ENCODE data around the gene FLYWCH1. TPM values are rescaled to one million over a fixed set of nuclear protein-coding genes. Genes with fewer than 3 reads are reported as not detected.

Gene FLYWCH1
- total and polyA plus RNA-seq, 10 of the 15 experiments (the other 5 are each of a cell fraction or from before 2014, with no cell fraction given): 0.47 to 33.8 (median 11.2) TPM

DNA sequence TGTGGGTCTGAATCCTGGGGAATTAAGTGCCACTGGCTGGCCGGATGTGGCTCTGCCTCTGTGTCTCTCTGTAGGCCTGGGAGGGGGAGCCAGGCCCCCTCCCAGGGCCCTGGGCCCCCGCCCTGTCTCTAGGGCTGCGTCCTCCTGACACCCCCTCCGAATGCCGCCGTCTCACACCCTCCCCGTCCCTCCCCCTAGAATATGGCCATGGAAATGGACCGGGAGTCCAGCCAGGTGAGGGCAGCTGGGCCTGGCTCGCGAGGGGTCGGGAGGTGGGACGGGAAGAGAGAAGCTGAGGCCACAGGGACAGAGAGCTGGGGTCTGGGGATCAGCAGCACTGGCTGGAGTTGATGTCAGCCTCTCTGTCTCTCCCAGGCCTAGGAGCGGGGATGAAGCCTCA lies 84.6 kb downstream of the FLYWCH1 start:
- 39% methylated on average over 11 of the region's 13 CpGs for WGBS (ENCODE audit: insufficient coverage, insufficient replicate concordance, low lambda C conversion rate, missing lambda C conversion rate)
- intact Hi-C loops (cut with micrococcal nuclease; ENCODE audit: unreplicated experiment): no loop called here
- DNase-seq (ENCODE audit: low read depth, low spot score): no peak
- no peak for ATAC-seq
- Histone ChIP-seq H3K4me3 (no peak overlapping the region), H3K27ac (ENCODE audit: control insufficient read depth, insufficient read depth) (no peak overlapping the region), H3K4me2 (ENCODE audit: control insufficient read depth, insufficient read depth) (no peak overlapping the region), H2AFZ (ENCODE audit: control insufficient read depth, low read depth, low read length) (no peak overlapping the region), H3K9ac (ENCODE audit: control insufficient read depth, insufficient read depth, low read length) (no peak overlapping the region), H4K20me1 (ENCODE audit: control insufficient read depth, insufficient read depth) (no peaks in the 10 kb centered on the region), H3K36me3 (ENCODE audit: control insufficient read depth in 2 of 2, insufficient read depth in 2 of 2, low read length in 1 of 2) (no peaks in the 10 kb centered on the region), H3K9me3 (replicated peaks; ENCODE audit: control insufficient read depth, insufficient read depth, low read length) (no peaks in the 10 kb centered on the region), H3K79me2 (ENCODE audit: control insufficient read depth, insufficient read depth, low read length) (no peaks in the 10 kb centered on the region), H3K4me1 (ENCODE audit: control insufficient read depth, insufficient read depth, low read length) (no peaks in the 10 kb centered on the region), H3K27me3 (replicated peaks in 1 of 2; ENCODE audit: control insufficient read depth in 2 of 2, insufficient read depth in 2 of 2, low read length in 1 of 2) (peaks cover 0 to 8% of the 10 kb centered on the region in 2 experiments; a peak in 3 of 4 replicates)
- in situ Hi-C loops (cut with MboI): no loop called here
- CTCF ChIA-PET: no interaction called here
- no peak for FAIRE-seq
- no TSS peak for BruUV-seq (replicated peaks)
- POLR2A ChIA-PET: no interaction called here
- RAD21 ChIA-PET (ENCODE audit: unreplicated experiment): no interaction called here
- SMC1A ChIA-PET (ENCODE audit: uncharacterized antibody, unreplicated experiment): no interaction called here
- TF ChIP-seq, protein P1, sequence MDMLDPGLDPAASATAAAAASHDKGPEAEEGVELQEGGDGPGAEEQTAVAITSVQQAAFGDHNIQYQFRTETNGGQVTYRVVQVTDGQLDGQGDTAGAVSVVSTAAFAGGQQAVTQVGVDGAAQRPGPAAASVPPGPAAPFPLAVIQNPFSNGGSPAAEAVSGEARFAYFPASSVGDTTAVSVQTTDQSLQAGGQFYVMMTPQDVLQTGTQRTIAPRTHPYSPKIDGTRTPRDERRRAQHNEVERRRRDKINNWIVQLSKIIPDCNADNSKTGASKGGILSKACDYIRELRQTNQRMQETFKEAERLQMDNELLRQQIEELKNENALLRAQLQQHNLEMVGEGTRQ (IDR thresholded peaks at IDR 0.05; ENCODE audit: borderline replicate concordance, low read depth, low read length): no peak
- no peak for TF ChIP-seq NR2F1 (conservative IDR thresholded peaks at IDR 0.05)
- TF ChIP-seq FOXK2 (IDR thresholded peaks at IDR 0.05): no peak
- no peak for TF ChIP-seq ZZZ3 (IDR thresholded peaks at IDR 0.05; ENCODE audit: control insufficient read depth, insufficient read length, low read depth)
- TF ChIP-seq SREBF2 (IDR thresholded peaks at IDR 0.05; ENCODE audit: low read length): no peak

DNA sequence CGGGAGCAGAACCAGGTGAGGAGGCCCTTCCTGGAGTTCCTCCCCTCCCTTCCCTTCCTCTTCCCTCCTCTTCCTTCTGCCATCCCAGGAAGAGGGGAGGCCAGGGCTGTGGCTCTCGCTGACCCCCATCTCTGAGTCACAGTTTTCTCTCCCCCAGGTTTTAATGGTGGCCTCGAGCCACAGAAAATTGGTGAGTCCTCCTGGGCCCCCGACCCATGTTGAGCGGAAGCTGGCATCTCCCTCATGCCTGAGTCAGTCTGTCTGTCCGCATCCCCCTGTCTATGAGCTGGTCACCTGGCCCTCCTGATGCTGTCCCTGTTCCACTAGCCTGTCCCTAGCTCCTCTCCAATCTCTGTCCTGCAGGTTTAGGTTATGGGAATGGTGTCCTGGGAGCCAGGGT lies 88.2 kb downstream of the FLYWCH1 start:
- Histone ChIP-seq H3K4me3 (no peak overlapping the region), H3K4me2 (ENCODE audit: control insufficient read depth, insufficient read depth) (no peak overlapping the region), H3K9me3 (replicated peaks; ENCODE audit: control insufficient read depth, insufficient read depth, low read length) (no peaks in the 10 kb centered on the region), H4K20me1 (ENCODE audit: control insufficient read depth, insufficient read depth) (no peaks in the 10 kb centered on the region), H3K79me2 (ENCODE audit: control insufficient read depth, insufficient read depth, low read length) (no peaks in the 10 kb centered on the region), H3K4me1 (ENCODE audit: control insufficient read depth, insufficient read depth, low read length) (no peaks in the 10 kb centered on the region), H3K27ac (ENCODE audit: control insufficient read depth, insufficient read depth) (no peak overlapping the region), H3K27me3 (replicated peaks in 1 of 2; ENCODE audit: control insufficient read depth in 2 of 2, insufficient read depth in 2 of 2, low read length in 1 of 2) (peaks cover 0 to 8% of the 10 kb centered on the region in 2 experiments; a peak in 3 of 4 replicates), H3K9ac (ENCODE audit: control insufficient read depth, insufficient read depth, low read length) (no peak overlapping the region), H2AFZ (ENCODE audit: control insufficient read depth, low read depth, low read length) (no peak overlapping the region), H3K36me3 (ENCODE audit: control insufficient read depth in 2 of 2, insufficient read depth in 2 of 2, low read length in 1 of 2) (no peaks in the 10 kb centered on the region)
- no peak for DNase-seq (ENCODE audit: low read depth, low spot score)
- ATAC-seq: no peak
- intact Hi-C loops (cut with micrococcal nuclease; ENCODE audit: unreplicated experiment) (no loop called here), in situ Hi-C loops (cut with MboI) (no loop called here)
- FAIRE-seq: no peak
- 33% methylated on average over 6 of the region's 6 CpGs for WGBS (ENCODE audit: insufficient coverage, insufficient replicate concordance, low lambda C conversion rate, missing lambda C conversion rate)
- ChIA-PET CTCF (interaction anchor here (1.1 to 11.3 kb wide), 2 partner anchors 27 to 129 kb away, joined by 3 to 421 read pairs; partner anchors contain the start of genes CLDN6, HCFC1R1, THOC6 and TNFRSF12A), SMC1A (ENCODE audit: uncharacterized antibody, unreplicated experiment) (no interaction called here), RAD21 (ENCODE audit: unreplicated experiment) (interaction anchor here (0.6 to 2.0 kb wide), 2 partner anchors 28 to 278 kb away, joined by 3 to 9 read pairs; no protein-coding TSS in a partner anchor), POLR2A (no interaction called here)
- BruUV-seq (replicated peaks): no TSS peak
- TF ChIP-seq MTA2 (IDR thresholded peaks at IDR 0.05; ENCODE audit: low read depth): no peak
- no peak for TF ChIP-seq DPF2 (IDR thresholded peaks at IDR 0.05)
- TF ChIP-seq, protein P2, sequence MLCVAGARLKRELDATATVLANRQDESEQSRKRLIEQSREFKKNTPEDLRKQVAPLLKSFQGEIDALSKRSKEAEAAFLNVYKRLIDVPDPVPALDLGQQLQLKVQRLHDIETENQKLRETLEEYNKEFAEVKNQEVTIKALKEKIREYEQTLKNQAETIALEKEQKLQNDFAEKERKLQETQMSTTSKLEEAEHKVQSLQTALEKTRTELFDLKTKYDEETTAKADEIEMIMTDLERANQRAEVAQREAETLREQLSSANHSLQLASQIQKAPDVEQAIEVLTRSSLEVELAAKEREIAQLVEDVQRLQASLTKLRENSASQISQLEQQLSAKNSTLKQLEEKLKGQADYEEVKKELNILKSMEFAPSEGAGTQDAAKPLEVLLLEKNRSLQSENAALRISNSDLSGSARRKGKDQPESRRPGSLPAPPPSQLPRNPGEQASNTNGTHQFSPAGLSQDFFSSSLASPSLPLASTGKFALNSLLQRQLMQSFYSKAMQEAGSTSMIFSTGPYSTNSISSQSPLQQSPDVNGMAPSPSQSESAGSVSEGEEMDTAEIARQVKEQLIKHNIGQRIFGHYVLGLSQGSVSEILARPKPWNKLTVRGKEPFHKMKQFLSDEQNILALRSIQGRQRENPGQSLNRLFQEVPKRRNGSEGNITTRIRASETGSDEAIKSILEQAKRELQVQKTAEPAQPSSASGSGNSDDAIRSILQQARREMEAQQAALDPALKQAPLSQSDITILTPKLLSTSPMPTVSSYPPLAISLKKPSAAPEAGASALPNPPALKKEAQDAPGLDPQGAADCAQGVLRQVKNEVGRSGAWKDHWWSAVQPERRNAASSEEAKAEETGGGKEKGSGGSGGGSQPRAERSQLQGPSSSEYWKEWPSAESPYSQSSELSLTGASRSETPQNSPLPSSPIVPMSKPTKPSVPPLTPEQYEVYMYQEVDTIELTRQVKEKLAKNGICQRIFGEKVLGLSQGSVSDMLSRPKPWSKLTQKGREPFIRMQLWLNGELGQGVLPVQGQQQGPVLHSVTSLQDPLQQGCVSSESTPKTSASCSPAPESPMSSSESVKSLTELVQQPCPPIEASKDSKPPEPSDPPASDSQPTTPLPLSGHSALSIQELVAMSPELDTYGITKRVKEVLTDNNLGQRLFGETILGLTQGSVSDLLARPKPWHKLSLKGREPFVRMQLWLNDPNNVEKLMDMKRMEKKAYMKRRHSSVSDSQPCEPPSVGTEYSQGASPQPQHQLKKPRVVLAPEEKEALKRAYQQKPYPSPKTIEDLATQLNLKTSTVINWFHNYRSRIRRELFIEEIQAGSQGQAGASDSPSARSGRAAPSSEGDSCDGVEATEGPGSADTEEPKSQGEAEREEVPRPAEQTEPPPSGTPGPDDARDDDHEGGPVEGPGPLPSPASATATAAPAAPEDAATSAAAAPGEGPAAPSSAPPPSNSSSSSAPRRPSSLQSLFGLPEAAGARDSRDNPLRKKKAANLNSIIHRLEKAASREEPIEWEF (IDR thresholded peaks at IDR 0.05; ENCODE audit: insufficient replicate concordance, low read depth, low read length): no peak
- TF ChIP-seq ATF7 (IDR thresholded peaks at IDR 0.05; ENCODE audit: low read depth): no peak
- TF ChIP-seq PML (IDR thresholded peaks at IDR 0.05; ENCODE audit: low read length): no peak
- TF ChIP-seq, protein P3, sequence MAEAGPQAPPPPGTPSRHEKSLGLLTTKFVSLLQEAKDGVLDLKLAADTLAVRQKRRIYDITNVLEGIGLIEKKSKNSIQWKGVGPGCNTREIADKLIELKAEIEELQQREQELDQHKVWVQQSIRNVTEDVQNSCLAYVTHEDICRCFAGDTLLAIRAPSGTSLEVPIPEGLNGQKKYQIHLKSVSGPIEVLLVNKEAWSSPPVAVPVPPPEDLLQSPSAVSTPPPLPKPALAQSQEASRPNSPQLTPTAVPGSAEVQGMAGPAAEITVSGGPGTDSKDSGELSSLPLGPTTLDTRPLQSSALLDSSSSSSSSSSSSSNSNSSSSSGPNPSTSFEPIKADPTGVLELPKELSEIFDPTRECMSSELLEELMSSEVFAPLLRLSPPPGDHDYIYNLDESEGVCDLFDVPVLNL (IDR thresholded peaks at IDR 0.05; ENCODE audit: low read depth, low read length): no peak
- TF ChIP-seq HDGF (IDR thresholded peaks at IDR 0.05): no peak
- TF ChIP-seq KDM1A (IDR thresholded peaks at IDR 0.05; ENCODE audit: borderline replicate concordance): no peak
